ENCODE results near the gene CASP2. TPM values are rescaled to one million over a fixed set of nuclear protein-coding genes. Genes with fewer than 3 reads are reported as not detected.
"Not testable (repeated sequence)": the region's sequence is repeated elsewhere in the genome, so short reads cannot be mapped to it uniquely, and the experiment has no call there.

Gene CASP2
- total and polyA plus RNA-seq, 4 donors = 7.7 to 40.0 (median 23.3) TPM

DNA sequence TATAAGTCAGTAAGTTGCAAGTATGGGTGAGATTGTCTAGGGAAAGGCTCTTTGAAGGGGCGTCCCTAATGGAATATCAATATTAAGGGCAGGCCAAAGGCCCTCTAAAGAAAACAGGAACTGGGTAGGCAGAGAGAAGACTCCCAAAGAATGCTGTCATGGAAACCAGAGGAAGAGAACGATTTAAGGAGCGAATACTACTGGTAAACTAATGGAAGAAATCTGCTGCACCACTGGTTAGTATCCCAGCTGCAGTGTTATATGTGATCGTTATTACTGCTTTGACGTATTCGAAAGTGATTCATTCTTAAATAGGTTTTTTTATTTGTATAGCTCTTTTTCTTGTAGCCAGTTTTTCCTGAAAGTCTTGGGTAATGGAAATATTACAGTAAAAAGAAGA lies 1.3 kb downstream of the CASP2 start:
- peak overlapping the region; percentile 92 to 96 for H3K9ac ChIP-seq (ENCODE audit: insufficient read depth in 1 of 2, low read length in 2 of 2)
- H3K4me3 ChIP-seq = no peak overlapping the region
- WGBS, 2 donors = 17 to 19% methylated on average over 6 of the region's 6 CpGs
- H3K27me3 ChIP-seq (ENCODE audit: control insufficient read depth in 3 of 3, insufficient read depth in 3 of 3, low read length in 2 of 3) = no peaks in the 10 kb centered on the region
- no peak for TF ChIP-seq CTCF (IDR thresholded peaks at IDR 0.05; ENCODE audit: control extremely low read depth, extremely low read depth)
- peaks cover 0 to under 1% (median 0%) of the 10 kb centered on the region in 4 donors for H3K9me3 ChIP-seq (ENCODE audit: control insufficient read depth in 4 of 4, insufficient read depth in 3 of 4, low read length in 3 of 4)
- DNase-seq (peak in 1 of 3 donors; percentile 22), ATAC-seq (ENCODE audit: insufficient read depth, low FRiP score) (no peak)
- H3K36me3 ChIP-seq (ENCODE audit: control insufficient read depth in 4 of 4, insufficient read depth in 4 of 4, low read length in 4 of 4) = peaks cover 4 to 23% (median 11%) of the 10 kb centered on the region in 4 donors
- peaks cover 0 to 25% (median 10%) of the 10 kb centered on the region in 5 donors for H3K4me1 ChIP-seq (ENCODE audit: control insufficient read depth in 5 of 5, insufficient read depth in 5 of 5, low read length in 5 of 5)
- peak overlapping the region in 1 of 2 donors; percentile 27 for H3K27ac ChIP-seq (ENCODE audit: low read depth in 1 of 2, low read length in 1 of 2)

DNA sequence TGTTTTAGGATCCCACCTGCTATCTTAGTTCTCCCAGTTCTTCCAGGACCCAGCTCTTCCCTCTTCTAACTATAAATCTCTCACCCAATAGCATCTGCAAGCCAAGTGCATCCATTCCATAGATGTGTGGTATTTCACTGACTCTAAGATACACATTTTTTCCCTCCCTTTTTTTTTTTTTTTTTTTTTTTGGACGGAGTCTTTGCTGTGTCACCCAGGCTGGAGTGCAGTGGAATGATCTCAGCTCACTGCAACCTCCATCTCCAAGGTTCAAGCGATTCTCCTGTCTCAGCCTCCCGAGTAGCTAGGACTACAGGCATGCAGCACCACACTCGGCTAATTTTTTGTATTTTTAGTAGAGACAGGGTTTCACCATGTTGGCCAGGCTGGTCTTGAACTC lies 1.7 kb downstream of the CASP2 start:
- not testable (repeated sequence) for H3K27me3 ChIP-seq (ENCODE audit: control insufficient read depth in 3 of 3, insufficient read depth in 3 of 3, low read length in 2 of 3); H3K4me3 ChIP-seq; ATAC-seq (ENCODE audit: insufficient read depth, low FRiP score); H3K27ac ChIP-seq (ENCODE audit: low read depth in 1 of 2, low read length in 1 of 2); H3K9ac ChIP-seq (ENCODE audit: insufficient read depth in 1 of 2, low read length in 2 of 2); DNase-seq; H3K9me3 ChIP-seq (ENCODE audit: control insufficient read depth in 4 of 4, insufficient read depth in 3 of 4, low read length in 3 of 4)
- Histone ChIP-seq H3K36me3 (ENCODE audit: control insufficient read depth in 4 of 4, insufficient read depth in 4 of 4, low read length in 4 of 4) (peaks cover 5 to 28% (median 13%) of the 10 kb centered on the region in 4 donors), H3K4me1 (ENCODE audit: control insufficient read depth in 5 of 5, insufficient read depth in 5 of 5, low read length in 5 of 5) (peaks cover 0 to 25% (median 10%) of the 10 kb centered on the region in 5 donors)
- WGBS, 2 donors = 60 to 63% methylated on average over 4 of the region's 4 CpGs

- Histone ChIP-seq H3K36me3 (ENCODE audit: control insufficient read depth in 4 of 4, insufficient read depth in 4 of 4, low read length in 4 of 4) (peaks cover 7 to 30% (median 16%) of the 10 kb centered on the region in 4 donors), H3K9me3 (ENCODE audit: control insufficient read depth in 4 of 4, insufficient read depth in 3 of 4, low read length in 3 of 4) (peaks cover 0 to 1% (median 0%) of the 10 kb centered on the region in 4 donors), H3K9ac (ENCODE audit: insufficient read depth in 1 of 2, low read length in 2 of 2) (peak overlapping the region in 1 of 2 donors; percentile 51), H3K27ac (ENCODE audit: low read depth in 1 of 2, low read length in 1 of 2) (no peak overlapping the region), H3K4me1 (ENCODE audit: control insufficient read depth in 5 of 5, insufficient read depth in 5 of 5, low read length in 5 of 5) (peaks cover 0 to 25% (median 9%) of the 10 kb centered on the region in 5 donors), H3K27me3 (ENCODE audit: control insufficient read depth in 3 of 3, insufficient read depth in 3 of 3, low read length in 2 of 3) (no peaks in the 10 kb centered on the region), H3K4me3 (no peak overlapping the region)
- DNase-seq (no peak), ATAC-seq (ENCODE audit: insufficient read depth, low FRiP score) (no peak)
- no peak for TF ChIP-seq CTCF (IDR thresholded peaks at IDR 0.05; ENCODE audit: control extremely low read depth, extremely low read depth)
- 65 to 72% methylated on average over 4 of the region's 4 CpGs for WGBS, 2 donors
Observed at GRCh38 chr7:143290293-143290692, 2.1 kb downstream of the CASP2 start.

- no peak for TF ChIP-seq CTCF (IDR thresholded peaks at IDR 0.05; ENCODE audit: control extremely low read depth, extremely low read depth)
- DNase-seq = no peak
Observed at GRCh38 chr7:143292876-143293275, 4.7 kb downstream of the CASP2 start.

More at GRCh38 chr7:143292876-143293275, 4.7 kb downstream of the CASP2 start:
- WGBS, 2 donors = 93 to 95% methylated on average over 5 of the region's 5 CpGs
- H3K9ac ChIP-seq (ENCODE audit: insufficient read depth in 1 of 2, low read length in 2 of 2) = no peak overlapping the region
- peaks cover 0 to 25% (median 10%) of the 10 kb centered on the region in 5 donors for H3K4me1 ChIP-seq (ENCODE audit: control insufficient read depth in 5 of 5, insufficient read depth in 5 of 5, low read length in 5 of 5)
- no peak overlapping the region for H3K27ac ChIP-seq (ENCODE audit: low read depth in 1 of 2, low read length in 1 of 2)
- H3K9me3 ChIP-seq (ENCODE audit: control insufficient read depth in 4 of 4, insufficient read depth in 3 of 4, low read length in 3 of 4) = peaks cover 0 to 1% (median 0%) of the 10 kb centered on the region in 4 donors
- ATAC-seq (ENCODE audit: insufficient read depth, low FRiP score) = no peak
- H3K27me3 ChIP-seq (ENCODE audit: control insufficient read depth in 3 of 3, insufficient read depth in 3 of 3, low read length in 2 of 3) = no peaks in the 10 kb centered on the region
- H3K36me3 ChIP-seq (ENCODE audit: control insufficient read depth in 4 of 4, insufficient read depth in 4 of 4, low read length in 4 of 4) = peaks cover 16 to 41% (median 25%) of the 10 kb centered on the region in 4 donors
- no peak overlapping the region for H3K4me3 ChIP-seq
